Panc1 (cell line): Measurements from ENCODE around the gene GAB3. TPM values are rescaled to one million over a fixed set of nuclear protein-coding genes. Genes with fewer than 3 reads are reported as not detected.

Experiments
- ATAC-seq: fragments of 200-7000 bp; cut with Tn5 transposase; 2 replicates; pipeline ENCODE4 v1.9.1; 2020; ENCODE audit warnings: mild to moderate bottlenecking, moderate library complexity
- BruUV-seq: library from RNA; stranded (reverse); fragments of 400-500 nt; replicated peaks from 2 replicates; lab custom pipeline; 2021; lab: Mats Ljungman, UMichigan
- CTCF ChIA-PET: fragments of 300-600 bp; sonication (Branson Sonifier 250); formaldehyde crosslinking; loops from one replicate; lab custom pipeline; 2022; ENCODE audit warnings: antibody characterized with exemption; lab: Charles Lee
- POLR2A ChIA-PET: fragments of 300-600 bp; sonication (Branson Sonifier 250); formaldehyde crosslinking; loops from one replicate; lab custom pipeline; 2022; ENCODE audit warnings: antibody characterized with exemption; lab: Charles Lee
- DNase-seq: peaks from one replicate; pipeline ENCODE4 v3.0.0-alpha.2; 2010; ENCODE audit warnings: low read depth, low spot score
- H3K27ac ChIP-seq: 2 replicates; pipeline ENCODE4 v1.5.1; 2011; ENCODE audit warnings: mild to moderate bottlenecking, low read length, inconsistent platforms
- H3K27me3 ChIP-seq: fragments of 200-500 bp; sonication (Bioruptor generic); 2 replicates; pipeline ENCODE4 v1.6.0; 2014; ENCODE audit warnings: low read length, inconsistent platforms; ENCODE audit not compliant: control insufficient read depth, insufficient read depth
- H3K36me3 ChIP-seq: fragments of 200-500 bp; sonication (Bioruptor generic); 2 replicates; pipeline ENCODE4 v1.5.1; 2014; ENCODE audit warnings: inconsistent platforms, mild to moderate bottlenecking, low read length, moderate library complexity; ENCODE audit not compliant: control insufficient read depth, insufficient read depth
- H3K4me1 ChIP-seq: 2 replicates; pipeline ENCODE4 v1.5.1; 2011; ENCODE audit warnings: inconsistent platforms, mild to moderate bottlenecking, low read length, moderate library complexity; ENCODE audit not compliant: control insufficient read depth, insufficient read depth
- H3K4me3 ChIP-seq, 2 experiments: 2 replicates each; pipeline ENCODE4 v1.5.1; 2011 to 2012; ENCODE audit warnings: low read depth in 2 of 2, low read length in 2 of 2, mild to moderate bottlenecking in 2 of 2, inconsistent platforms in 1 of 2, moderate library complexity in 1 of 2
- H3K9me3 ChIP-seq: fragments of 200-500 bp; sonication (Bioruptor generic); 2 replicates; pipeline ENCODE4 v1.5.1; 2014; ENCODE audit warnings: low read depth, mild to moderate bottlenecking, inconsistent platforms, low read length, moderate library complexity; ENCODE audit not compliant: control insufficient read depth, insufficient read depth
- CTCF ChIP-seq: fragments of 450-650 bp; IDR thresholded peaks from 2 replicates; pipeline ENCODE4 v1.5.1; 2017; ENCODE audit warnings: mild to moderate bottlenecking
- POLR2AphosphoS5 ChIP-seq: IDR thresholded peaks from 2 replicates; pipeline ENCODE4 v1.6.1; 2012; ENCODE audit warnings: mild to moderate bottlenecking, low read depth, low read length, moderate library complexity
- SIN3A ChIP-seq: IDR thresholded peaks from 2 replicates; pipeline ENCODE4 v1.6.1; 2012; ENCODE audit warnings: low read depth, mild to moderate bottlenecking, low read length, moderate library complexity, borderline replicate concordance; ENCODE audit not compliant: insufficient read depth
- TCF7L2 ChIP-seq: IDR thresholded peaks from 2 replicates; pipeline ENCODE4 v1.6.1; 2011; ENCODE audit warnings: mild to moderate bottlenecking, low read depth, low read length, inconsistent platforms
- in situ Hi-C: cut with HindIII; loops from 2 replicates; pipeline ENCODE4 v1.10.0; 2016; ENCODE audit warnings: low sequenced_read_pairs, low pct_unique_long_range_greater_than_20kb
- intact Hi-C: fragments of 100-400 bp; cut with micrococcal nuclease; formaldehyde crosslinking; loops from one replicate; pipeline ENCODE4 v1.10.0; 2022; ENCODE audit not compliant: unreplicated experiment
- total RNA-seq: library from RNA; stranded (reverse); gene quantifications from one replicate; pipeline ENCODE4 v1.2.1, GENCODE V29; 2021; ENCODE audit not compliant: unreplicated experiment
- TF ChIP-seq, protein P1 (sequence below), 2 experiments: IDR thresholded peaks; 2 replicates each; pipeline ENCODE4 v1.6.1; 2011 to 2012; ENCODE audit warnings: low read depth in 2 of 2, control low read depth in 1 of 2, low read length in 1 of 2, mild to moderate bottlenecking in 1 of 2, moderate library complexity in 1 of 2; ENCODE audit not compliant: insufficient read depth in 1 of 2

GAB3 gene
- total RNA-seq, 1 experiment from 2014 or later: 8.2 TPM

GRCh38 chrX:154661170-154661569 lies 89.7 kb downstream of the GAB3 start:
- ATAC-seq (no peak), DNase-seq (no peak)
- intact Hi-C loops (no loop called here), in situ Hi-C loops (loop anchor here (25.0 kb wide), 1 partner anchor 176 kb away; the partner anchor contains the start of gene SMIM9)
- no peaks in the 10 kb centered on the region for H3K27me3 ChIP-seq
- no peak overlapping the region for H3K27ac ChIP-seq
- no peaks in the 10 kb centered on the region for H3K36me3 ChIP-seq
- BruUV-seq: no TSS peak
- no peaks in the 10 kb centered on the region for H3K9me3 ChIP-seq
- TF ChIP-seq TCF7L2 (no peak), CTCF (no peak), POLR2AphosphoS5 (no peak)
- TF ChIP-seq, protein P1, sequence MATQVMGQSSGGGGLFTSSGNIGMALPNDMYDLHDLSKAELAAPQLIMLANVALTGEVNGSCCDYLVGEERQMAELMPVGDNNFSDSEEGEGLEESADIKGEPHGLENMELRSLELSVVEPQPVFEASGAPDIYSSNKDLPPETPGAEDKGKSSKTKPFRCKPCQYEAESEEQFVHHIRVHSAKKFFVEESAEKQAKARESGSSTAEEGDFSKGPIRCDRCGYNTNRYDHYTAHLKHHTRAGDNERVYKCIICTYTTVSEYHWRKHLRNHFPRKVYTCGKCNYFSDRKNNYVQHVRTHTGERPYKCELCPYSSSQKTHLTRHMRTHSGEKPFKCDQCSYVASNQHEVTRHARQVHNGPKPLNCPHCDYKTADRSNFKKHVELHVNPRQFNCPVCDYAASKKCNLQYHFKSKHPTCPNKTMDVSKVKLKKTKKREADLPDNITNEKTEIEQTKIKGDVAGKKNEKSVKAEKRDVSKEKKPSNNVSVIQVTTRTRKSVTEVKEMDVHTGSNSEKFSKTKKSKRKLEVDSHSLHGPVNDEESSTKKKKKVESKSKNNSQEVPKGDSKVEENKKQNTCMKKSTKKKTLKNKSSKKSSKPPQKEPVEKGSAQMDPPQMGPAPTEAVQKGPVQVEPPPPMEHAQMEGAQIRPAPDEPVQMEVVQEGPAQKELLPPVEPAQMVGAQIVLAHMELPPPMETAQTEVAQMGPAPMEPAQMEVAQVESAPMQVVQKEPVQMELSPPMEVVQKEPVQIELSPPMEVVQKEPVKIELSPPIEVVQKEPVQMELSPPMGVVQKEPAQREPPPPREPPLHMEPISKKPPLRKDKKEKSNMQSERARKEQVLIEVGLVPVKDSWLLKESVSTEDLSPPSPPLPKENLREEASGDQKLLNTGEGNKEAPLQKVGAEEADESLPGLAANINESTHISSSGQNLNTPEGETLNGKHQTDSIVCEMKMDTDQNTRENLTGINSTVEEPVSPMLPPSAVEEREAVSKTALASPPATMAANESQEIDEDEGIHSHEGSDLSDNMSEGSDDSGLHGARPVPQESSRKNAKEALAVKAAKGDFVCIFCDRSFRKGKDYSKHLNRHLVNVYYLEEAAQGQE (IDR thresholded peaks at IDR 0.05; ENCODE audit: insufficient read depth in 1 of 2, low read depth in 2 of 2, low read length in 1 of 2): no peak
- H3K4me3 ChIP-seq: no peak overlapping the region
- POLR2A ChIA-PET: no interaction called here
- CTCF ChIA-PET: no interaction called here
- H3K4me1 ChIP-seq: no peaks in the 10 kb centered on the region

DNA sequence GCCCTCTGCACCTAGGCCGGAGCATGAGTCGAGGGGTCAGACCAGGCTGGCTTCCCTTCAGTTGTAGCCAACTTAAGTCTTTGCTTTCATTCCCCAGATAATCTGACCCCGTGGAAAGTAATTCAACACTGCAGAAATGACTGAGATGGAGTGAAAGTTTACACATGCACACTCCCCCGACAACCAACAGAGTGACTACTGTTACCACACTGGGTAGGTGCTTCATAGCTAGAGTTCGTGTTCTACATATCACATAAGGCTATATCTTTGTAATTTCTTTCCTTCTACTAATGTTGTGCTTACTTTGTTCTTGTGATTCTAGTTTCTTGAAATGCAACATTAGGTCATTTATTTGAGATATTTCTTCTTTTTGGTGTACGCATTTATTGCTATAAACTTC lies 90.3 kb downstream of the GAB3 start:
- ChIA-PET CTCF (no interaction called here), POLR2A (no interaction called here)
- DNase-seq (no peak), ATAC-seq (no peak)
- Histone ChIP-seq H3K27me3 (no peaks in the 10 kb centered on the region), H3K27ac (no peak overlapping the region), H3K4me1 (no peaks in the 10 kb centered on the region), H3K36me3 (no peaks in the 10 kb centered on the region), H3K9me3 (no peaks in the 10 kb centered on the region), H3K4me3 (no peak overlapping the region)
- in situ Hi-C loops: loop anchor here (25.0 kb wide), 1 partner anchor 177 kb away; the partner anchor contains the start of gene SMIM9
- TF ChIP-seq CTCF: no peak
- TF ChIP-seq SIN3A: no peak
- TF ChIP-seq POLR2AphosphoS5: no peak
- TF ChIP-seq TCF7L2: no peak
- TF ChIP-seq, protein P1 (IDR thresholded peaks at IDR 0.05; ENCODE audit: insufficient read depth in 1 of 2, low read depth in 2 of 2, low read length in 1 of 2): no peak
- BruUV-seq: no TSS peak
- intact Hi-C loops: no loop called here
